Measurements from ENCODE around the gene LBP.

DNA sequence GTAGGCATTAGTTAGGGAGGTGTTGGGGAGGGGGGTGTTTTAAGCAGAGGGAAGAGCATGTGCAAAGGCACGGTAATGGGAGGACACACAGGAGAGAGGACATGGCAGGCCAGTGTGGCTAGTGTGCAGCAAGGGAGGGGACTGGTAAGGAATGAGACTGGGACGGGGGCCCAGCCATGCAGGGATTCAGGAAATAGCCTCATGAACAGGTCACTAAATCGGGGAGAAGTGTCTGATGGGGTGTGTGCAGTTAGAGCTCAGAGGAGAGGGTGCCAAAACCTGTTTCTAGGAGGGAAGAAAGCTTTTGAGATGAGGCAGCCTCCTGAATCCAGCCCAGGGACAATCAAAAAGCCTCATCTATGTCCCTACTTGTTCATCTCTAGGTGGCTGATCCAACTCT is 34.8 kb upstream of the LBP start:
- TF ChIP-seq POLR2A (IDR thresholded peaks at IDR 0.05) (no peak), CTCF (IDR thresholded peaks at IDR 0.05) (no peak)
